Fibroblast of peridontal ligament (primary cell): ENCODE data around the gene EMILIN3.

Experiments used
- DNase-seq: peaks from one replicate; pipeline ENCODE4 v3.0.0-alpha.2; 2010; ENCODE audit errors: extremely low read depth

EMILIN3 gene

DNA sequence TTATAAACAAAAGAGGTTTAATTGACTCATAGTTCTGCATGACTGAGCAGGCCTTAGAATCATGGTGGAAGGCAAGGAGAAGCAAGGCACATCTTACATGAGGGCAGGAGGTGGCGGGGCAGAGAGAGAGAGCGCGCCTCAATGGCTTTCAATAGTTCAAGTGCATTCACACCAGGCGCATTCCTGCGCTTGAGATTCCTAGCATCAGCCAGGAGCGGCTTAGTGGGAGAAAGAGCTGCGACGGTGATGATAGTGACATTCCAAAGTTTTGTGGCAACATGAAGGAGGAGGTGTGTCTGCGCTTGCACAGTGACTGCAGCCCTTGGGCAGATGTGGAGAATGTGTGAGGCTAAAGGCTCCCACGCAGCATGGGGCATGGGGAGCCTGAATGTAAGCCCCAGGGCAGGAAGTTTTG is 25.0 kb upstream of the EMILIN3 start:
- no peak for DNase-seq

DNA sequence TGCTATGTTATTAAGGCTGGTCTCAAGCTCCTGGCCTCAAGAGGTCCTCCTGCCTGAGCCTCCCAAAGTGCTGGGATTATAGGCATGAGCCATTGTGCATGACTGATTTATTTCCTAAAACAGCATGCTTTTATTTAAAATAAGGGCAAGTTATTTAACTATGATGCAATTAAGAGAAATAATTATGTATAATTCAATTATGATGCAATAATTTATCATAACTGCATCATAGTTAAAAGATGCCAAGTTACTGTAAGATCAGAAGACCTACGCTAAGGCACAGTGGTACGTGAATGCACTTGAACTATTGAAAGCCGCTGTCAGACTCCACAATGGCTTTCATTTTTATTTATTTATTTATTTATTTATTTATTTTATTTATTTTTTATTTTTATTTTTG is 24.3 kb upstream of the EMILIN3 start:
- no peak for DNase-seq

DNA sequence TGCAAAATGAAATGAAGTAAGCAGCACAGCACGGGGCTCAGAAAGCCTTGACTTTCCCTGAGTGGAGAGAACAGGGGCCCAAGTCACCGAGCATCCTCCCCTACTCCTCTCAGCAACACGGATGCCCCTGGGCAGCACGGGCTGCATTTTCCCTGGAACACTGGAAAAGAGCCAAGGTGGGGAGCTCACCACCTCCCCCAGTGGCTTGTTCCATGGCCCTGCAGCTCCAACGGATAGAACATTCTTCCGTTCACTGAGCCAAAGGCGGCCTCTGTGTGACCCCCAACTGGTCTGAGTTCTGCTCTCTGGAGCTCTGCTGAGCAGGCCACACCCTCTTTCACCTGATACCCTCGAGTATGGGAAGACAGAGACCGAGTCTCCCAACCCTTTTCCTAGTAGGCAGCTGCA is 20.8 kb upstream of the EMILIN3 start:
- DNase-seq = no peak

DNA sequence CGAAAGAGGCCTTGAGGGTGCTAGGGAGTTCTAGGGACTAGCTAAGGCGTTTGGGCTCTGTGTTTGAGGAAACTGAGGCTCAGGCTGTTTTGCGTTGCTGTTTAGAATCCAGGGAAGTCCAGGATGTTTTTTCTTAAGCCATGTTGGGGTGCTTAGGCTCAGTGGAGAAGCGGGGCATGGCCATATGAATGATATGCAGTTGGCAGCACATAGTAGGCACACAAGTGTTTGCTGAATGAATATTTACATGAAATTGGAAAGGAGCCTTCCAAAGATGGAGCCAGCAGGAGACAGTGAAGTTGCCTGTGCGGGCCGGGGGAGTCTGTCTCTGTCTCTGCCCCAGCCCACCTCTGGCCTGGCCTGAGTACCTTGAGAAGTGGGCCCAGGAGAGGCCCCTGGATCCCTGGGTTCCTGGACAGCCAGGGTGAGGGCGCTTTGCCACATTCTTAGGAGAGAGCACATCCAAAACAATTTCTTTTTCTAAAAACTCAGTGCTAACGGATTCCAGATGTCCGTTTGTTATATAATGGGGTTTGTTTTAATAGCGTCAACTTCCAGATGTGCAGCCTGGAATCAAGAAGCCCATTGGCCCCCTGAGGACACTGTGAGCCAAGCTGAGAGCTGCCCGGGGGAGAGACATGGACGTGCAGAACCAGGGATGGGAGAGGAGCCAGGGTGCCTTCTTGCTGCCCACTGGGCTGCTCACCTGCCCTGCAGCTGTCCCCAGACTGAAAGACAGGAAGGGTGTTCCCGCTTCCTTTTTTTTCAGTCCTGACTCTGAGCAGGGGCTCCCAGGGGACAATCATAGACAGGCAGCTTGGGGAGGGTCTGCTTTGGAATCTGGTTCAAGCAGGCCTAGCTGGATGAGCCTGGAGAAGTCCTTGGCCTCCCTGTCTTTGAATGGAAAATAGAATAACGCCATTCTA is 20.1 kb upstream of the EMILIN3 start:
- DNase-seq = peak; percentile 87

DNA sequence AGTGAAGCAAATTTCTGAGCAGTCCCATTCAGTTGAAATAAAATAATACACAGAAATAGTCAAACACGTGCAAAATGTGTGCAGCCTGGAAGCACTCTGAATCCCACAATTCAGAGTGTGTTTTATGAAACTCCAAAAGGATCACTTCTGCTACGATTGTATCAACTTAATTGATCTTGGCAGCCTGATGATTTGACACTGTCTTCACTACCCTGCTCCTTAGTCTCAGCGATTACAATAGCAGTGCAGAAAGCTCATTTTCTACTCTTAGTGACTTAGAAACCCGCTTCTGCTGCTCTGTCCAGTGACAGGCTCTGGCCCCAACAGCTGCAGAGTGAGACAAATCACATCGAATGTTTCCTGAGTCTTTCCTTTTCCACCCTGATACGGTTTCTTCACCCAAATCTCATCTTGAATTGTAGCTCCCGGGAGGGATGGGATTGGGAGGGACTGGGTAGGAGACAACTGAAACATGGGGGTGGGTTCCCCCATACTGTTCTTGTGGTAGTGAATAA is 16.2 kb upstream of the EMILIN3 start:
- DNase-seq = no peak

DNA sequence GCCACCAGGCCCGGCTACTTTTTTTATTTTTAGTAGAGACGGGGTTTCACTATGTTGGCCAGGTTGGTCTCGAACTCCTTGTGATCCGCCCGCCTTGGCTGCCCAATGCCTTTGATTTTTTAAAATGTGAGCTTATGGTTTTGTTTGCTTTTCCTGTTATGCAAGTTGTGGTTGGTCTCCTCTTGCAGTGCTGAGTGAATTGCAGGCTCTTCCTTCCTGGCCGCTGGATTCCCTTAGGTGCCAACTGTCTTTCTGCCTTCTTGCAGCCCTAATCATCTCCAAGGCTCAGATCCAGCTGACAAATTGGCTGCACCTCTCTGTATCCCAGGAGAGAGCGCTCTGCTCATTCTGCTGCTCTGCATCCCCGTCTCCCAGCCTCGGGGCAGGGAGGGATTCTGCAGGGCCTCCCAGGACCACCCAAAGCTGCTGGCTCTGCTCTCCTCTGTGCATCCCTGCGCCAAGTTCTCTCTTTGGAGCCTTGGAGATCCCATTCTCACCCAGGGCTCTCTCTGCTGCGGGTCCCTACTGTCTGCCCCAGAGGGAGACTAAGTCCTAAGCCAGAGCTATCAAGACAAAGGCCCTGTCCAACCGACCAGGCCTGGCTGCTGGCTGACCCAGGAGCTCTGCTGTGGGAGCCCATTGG is 14.1 kb upstream of the EMILIN3 start:
- DNase-seq = no peak

DNA sequence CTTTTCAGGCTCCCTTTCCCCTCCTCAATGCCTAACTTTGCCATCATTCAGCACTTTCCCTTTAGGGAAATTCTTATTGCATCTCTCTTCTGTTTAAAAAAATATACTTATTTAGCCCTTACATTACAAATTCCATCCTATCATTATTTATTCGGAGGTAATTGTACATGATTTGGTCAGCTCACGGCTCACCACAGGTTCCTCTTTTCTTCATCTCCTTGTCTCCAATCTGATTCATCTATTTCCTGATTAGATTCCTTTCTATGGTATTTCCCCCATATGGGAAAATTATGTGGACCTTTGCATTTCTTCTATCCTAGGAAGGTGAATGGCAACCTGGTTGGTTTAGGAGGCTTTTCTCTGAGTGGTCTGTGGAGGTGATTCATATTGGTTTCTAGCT is 12.9 kb upstream of the EMILIN3 start:
- no peak for DNase-seq

DNA sequence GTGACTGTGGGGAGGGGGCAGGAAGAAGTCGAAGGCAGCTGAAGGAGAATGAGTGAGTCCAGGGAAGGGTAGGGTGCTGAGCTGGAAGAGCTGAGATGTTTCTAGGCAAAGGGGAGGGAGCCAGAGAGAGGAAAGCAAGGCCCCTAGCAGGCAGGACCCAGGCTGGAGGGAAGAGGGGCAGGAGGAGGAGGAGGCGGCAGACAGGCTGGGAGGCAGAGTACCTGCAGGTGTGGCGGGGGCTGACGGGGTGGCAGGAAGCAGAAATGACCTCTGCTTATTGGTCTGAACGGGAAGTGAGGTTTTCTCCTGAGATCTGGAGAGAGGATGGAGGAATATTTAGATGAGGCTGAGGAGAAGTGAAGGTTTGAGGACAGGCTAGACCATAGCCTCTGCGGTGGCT is 10.7 kb upstream of the EMILIN3 start:
- DNase-seq = no peak

DNA sequence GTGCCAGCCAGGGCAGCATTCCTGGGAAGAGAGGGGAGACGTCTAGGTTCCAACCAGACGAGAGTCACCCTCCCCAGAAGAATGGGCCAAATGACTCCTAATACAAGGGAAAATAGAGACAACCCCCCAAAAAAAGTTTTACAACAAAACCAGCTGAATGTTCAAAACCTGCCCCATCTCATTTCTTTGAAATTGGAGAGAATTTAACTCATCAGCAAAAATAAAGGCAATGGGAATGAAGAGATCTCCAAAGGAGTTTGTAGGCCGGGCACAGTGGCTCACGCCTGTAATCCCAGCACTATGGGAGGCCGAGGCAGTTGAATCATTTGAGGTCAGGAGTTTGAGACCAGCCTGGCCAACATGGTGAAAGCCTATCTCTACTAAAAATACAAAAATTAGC is 9.7 kb upstream of the EMILIN3 start:
- no peak for DNase-seq

DNA sequence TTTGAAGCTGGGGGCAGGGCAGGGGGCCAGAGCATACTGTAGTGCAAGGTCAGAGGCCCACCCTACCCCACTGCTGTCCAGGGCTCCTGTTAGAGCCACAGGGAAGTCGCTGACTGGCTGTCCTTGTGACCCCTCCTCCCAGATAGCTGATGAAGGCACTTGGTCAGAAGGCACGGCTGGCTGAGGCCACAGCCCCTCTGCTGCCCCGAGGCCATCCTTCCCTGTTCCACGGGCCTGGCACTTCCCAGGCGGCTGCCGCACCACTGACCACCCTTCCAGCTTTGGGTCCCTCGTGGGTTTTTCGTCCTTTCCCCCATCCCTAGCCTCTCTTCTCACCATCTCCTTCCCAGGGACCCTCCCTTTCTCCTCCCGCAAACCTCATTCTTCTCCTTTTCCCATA is 9.2 kb upstream of the EMILIN3 start:
- DNase-seq = no peak

DNA sequence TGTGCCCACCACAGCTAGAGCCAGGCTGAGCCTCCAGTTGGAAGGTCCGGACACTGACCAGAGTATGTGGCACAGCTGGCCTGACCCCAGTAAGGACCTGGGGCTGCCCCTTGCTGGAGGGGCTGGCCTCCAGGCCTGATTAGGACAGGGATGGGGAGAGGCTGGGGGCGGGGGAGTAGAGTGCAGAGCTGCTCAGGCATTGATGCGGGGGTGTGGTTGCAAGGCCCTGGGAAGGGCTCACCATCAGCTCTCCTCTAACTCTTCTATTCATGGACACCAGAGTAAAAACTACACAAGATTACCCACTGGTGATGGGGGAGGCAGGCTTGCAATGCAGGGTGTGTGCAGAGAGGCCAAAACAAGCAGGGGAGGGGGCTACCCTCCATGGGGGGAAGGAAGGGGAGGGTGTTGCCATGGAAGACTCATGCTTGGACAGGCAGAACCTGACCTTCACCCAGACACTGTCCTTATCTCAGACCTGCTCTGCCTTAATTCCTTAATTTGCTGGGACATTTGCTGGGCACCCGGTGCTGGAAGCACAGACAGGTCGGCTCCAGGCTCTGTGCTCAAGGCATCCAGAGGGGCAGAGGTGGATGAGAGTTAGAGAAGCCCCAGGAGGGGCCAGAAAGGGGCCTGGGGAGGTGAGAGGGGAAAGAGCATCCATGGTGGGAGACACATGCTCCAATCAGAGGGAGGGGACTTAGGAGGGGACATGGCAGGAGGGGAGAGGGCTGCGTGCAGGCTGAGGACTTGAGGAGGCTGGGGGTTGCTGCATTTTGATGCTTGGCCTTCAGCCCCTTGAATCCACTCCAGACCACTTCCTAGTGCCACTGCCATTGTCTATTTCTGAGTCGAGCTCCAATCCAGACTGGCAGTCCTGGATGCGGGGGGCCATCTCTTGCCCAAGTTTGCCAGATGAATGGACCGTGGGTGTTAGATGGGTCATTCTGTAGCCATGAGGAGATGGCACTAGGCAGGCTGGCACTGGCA is 7.6 kb upstream of the EMILIN3 start:
- DNase-seq = no peak

DNA sequence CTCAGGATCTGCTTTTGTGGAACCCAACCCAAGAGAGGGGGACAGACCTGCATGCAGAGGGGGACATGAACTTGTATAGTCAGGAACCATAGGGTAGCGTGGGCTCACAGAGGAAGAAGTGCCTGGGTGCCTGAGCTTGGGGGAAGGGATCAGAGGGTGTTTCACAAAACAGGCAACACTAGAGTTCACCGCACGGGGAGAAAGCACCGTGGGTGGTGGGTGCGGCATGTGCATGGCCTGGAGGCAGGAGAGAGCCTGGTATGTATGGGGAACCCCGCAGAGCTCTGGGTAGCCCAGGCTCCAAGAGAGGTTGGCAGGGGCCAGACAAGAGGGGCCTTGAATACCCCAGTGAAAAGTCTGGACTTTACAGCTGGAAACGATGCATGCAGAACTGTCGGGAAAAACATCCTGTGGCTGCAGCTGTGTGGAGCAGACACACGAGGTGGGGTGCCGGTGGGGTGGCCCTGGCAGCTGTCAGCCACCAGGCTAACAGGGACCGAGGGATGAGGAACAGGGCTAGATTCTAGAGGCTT is 6.7 kb upstream of the EMILIN3 start:
- no peak for DNase-seq

DNA sequence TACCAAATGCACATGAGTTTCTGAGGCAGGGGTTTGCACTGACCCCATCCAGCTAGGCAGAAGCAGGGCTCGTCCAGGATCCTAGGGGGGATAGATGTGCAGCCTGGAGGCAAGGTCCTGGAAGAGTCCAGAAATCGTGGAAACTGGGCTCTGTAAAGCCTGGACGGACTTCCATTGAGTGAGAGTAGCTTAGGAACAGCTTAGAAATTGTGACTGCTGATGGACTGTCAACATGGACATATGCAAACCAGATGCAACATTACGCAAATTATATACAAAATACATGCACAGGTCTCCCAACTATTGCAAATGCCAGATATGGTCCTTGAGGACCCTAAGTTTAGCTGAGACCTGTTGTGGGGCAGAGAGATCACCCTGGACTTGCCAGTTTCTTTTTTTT is 4.8 kb upstream of the EMILIN3 start:
- DNase-seq = no peak

DNA sequence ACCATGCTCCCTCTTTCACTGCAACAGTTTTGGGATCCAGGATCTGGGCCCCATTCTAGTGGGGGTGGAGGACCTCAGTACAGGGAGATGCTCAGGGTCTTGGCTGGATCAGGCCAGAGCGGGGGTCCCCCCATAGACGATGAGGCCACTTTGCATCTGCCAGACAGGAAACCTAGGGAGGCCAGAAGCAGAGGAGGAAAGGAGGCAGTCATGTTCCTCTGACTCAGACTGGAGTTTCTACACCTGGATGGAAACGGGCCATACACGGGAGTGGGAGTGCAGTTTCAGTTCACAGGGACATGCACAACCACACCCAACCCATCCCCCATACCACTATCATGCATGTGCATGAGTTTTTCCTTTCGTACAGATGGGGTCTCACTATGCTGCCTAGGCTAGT is 3.6 kb upstream of the EMILIN3 start:
- DNase-seq = no peak

DNA sequence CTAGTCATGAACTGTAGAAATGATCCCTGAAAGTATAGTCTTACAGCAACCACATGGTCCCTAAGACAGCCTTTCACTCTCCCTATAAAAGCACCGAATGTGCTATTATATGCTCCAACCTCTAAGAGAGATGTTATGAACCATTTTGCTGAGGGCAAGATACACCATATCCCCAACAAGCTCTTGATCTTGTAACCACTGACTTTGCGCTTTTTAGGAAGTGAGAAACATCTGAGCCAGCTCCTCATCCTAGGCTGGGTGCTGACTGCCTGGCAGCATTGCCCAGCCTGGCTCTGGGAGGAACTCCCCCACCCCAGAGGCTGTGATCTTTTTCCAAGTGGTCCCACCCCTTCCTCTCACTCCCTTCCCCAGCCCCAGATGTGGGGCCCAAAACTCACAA is 3.1 kb upstream of the EMILIN3 start:
- DNase-seq = no peak

DNA sequence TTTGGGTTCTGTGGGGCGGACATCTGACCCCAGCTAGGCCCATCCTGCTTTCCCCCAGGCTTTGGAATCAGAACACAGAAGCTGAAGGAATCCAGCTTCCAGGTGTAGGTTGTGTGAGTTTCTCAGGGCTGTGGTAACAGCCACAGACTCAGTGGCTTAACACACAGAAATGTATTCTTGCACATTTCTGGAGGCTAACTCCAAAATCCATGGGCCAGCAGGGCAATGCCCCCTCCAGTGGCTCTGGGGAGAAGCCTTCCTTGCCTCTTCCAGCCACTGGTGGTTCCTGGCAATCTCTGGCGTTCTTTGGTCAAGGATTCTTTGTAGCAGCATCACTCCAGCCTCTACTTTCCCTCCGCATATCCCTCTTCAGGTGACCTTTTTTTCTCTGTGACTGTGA is 1.3 kb upstream of the EMILIN3 start:
- DNase-seq = no peak

DNA sequence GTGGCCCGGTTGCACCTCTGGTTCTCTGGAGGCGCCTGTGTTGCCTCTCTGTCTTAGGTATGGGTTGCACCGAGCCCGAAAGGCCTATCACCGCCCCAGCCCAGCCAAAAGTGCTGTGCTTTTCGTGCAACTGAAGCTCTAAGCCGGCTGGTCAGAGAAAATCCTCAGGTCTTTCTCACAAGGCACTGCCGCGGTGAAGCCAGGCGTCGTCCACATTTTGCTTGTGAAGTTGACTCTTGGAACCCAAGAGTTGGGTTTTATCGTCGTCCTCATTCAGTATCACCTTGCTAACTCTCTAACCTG is 726 bp upstream of the EMILIN3 start:
- no peak for DNase-seq

DNA sequence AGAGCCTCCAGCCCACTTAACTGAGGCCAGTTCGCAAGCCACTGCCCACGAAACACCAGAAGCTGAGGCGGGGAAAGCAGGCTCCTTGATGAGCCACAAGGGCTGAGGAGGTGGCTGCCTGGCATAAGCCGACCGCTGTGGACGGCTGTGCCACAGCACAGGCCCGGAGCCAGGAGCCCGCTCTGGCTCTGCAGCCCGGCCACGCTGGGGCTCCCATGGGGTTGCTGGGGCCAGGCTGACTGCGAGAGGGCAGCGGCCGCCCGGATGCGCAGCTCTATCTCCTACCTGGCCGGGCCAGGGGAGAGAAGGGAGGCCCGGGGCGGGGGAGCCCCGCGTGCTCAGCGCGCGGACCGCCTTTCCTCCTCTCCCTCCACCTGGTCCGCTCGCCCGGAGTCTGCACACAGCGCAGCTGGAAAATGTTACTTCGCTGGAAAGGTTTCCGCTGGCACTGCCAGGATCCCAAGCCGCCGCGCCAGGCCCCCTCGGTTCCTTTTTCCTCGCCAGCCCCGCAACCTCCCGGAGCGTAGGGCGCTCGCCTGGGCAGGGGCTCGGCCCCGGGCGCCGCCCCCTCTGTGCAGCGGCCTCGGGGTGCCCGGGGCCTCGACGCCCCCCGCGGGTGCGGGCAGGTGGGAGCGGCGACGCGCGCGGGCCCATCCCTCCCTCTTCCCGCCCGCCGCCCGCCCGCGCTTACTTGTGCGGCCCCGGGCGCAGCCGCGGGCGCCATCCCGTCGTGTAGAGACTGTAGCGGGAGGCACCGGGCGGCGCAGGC is 657 bp downstream of the EMILIN3 start:
- no peak for DNase-seq

DNA sequence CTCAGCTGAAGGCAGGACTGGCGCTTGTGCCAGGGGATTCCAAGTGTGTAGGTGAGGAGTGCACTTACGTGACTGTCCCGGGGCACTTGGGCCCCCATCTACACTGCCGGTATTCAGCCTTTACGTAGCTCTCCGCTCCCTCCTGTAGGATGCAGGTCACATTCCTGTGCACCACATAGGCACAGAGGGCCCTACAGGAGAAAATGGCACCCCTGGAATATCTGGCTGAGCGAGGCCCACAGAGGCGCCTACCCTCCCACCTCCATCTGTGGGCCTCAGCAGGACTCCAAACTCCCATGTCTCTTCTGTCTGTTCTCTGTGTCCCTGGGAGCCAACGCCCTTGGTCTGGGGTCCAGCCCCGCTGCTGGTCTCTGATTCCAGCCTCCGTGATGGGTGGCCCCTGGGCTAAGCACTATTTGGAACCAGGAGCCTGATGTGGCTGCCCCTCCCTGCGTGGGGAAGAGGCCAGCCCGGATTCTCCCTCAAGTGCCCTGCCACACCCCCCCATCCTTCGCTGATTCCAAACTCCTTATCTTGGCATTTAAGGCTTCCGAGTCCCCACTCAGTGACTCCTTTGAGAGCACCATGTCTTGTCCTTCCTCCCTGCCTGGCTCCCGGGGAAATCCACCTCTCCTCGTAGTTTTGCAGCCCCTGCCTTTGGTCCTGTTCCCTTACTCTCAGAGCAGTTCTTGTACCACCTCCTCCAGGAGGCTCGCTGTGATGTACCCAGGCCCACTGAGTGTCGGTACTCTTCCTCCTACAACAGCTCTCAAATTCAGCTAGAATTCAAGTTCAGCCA is 1.5 kb downstream of the EMILIN3 start:
- no peak for DNase-seq

DNA sequence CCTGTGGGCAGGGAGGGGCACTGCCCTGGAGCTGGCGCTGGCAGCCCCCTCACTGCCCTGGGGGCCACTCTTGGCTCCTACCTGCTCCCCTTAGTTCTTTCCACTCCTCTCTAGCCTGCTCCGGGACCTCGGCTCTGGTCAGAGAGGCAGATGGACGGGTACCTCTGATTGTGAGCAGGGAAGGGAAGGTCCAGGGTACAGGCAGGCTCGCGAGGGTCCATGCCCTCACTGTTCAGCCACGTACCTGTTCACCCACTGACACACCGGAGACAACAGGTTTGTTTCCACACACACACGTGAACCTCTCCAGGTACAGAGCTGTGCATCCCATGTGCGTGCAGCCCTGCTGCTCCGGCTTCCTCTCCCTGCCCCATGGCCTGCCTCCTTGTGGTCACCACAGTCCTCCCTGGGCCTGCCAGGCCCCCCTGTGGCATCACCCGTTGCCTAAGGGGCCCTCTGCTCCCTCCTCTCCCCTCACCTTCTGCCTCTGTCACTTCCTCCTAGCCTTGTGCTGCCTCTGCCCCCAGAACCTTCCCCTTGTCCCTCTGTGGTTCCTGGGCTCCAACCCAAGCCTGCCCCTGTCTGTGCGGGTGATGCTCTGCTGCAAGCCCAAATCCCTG is 2.3 kb downstream of the EMILIN3 start:
- no peak for DNase-seq
